Suppressor macrophage (primary cell): ENCODE results near the gene C1orf226.

ENCODE experiments used
- DNase-seq, 4 experiments: peaks; one replicate each; pipeline ENCODE4 v3.0.0-alpha.2; 2020 to 2022

C1orf226 gene

GRCh38 chr1:162385702-162386101 is 4.2 kb downstream of the C1orf226 start:
- no peak for DNase-seq

GRCh38 chr1:162386292-162387225 is 5.0 kb downstream of the C1orf226 start:
- no peak for DNase-seq

- no peak for DNase-seq
These were observed 5.9 kb downstream of the C1orf226 start for GRCh38 chr1:162387226-162388082.

- no peak for DNase-seq
These were observed 6.6 kb downstream of the C1orf226 start for GRCh38 chr1:162388083-162388594.

GRCh38 chr1:162388615-162389014 is 7.1 kb downstream of the C1orf226 start:
- no peak for DNase-seq

- no peak for DNase-seq
These were observed 7.7 kb downstream of the C1orf226 start for GRCh38 chr1:162389021-162389818.

GRCh38 chr1:162389971-162390370 is 8.4 kb downstream of the C1orf226 start:
- no peak for DNase-seq

GRCh38 chr1:162390396-162391185 is 9.1 kb downstream of the C1orf226 start:
- DNase-seq, result no peak

- peak; percentile 9 to 69 (median 53) for DNase-seq
These were observed 10.4 kb downstream of the C1orf226 start for GRCh38 chr1:162391790-162392563.

- no peak for DNase-seq
These were observed 14.8 kb downstream of the C1orf226 start for GRCh38 chr1:162396201-162396906.

GRCh38 chr1:162397039-162397448 is 15.5 kb downstream of the C1orf226 start:
- DNase-seq, result no peak

GRCh38 chr1:162397943-162398560 is 16.5 kb downstream of the C1orf226 start:
- no peak for DNase-seq

- DNase-seq, result no peak
These were observed 17.6 kb downstream of the C1orf226 start for GRCh38 chr1:162398999-162399580.

- DNase-seq, result no peak
These were observed 19.3 kb downstream of the C1orf226 start for GRCh38 chr1:162400790-162401355.

GRCh38 chr1:162404550-162405160 is 23.1 kb downstream of the C1orf226 start:
- peak in 2 of 4 experiments; percentile 44 to 52 for DNase-seq

GRCh38 chr1:162405800-162406199 is 24.3 kb downstream of the C1orf226 start:
- no peak for DNase-seq

GRCh38 chr1:162406811-162407210 is 25.3 kb downstream of the C1orf226 start:
- no peak for DNase-seq

- no peak for DNase-seq
These were observed 26.0 kb downstream of the C1orf226 start for GRCh38 chr1:162407539-162407938.
